Fibroblast of skin of left quadriceps (primary cell): Measurements from ENCODE around the gene UAP1L1.
"Not testable (repeated sequence)": the region's sequence is repeated elsewhere in the genome, so short reads cannot be mapped to it uniquely, and the experiment has no call there.

Experiments
- DNase-seq, 2 experiments: peaks; one replicate each; pipeline ENCODE4 v3.0.0-alpha.2; 2013; ENCODE audit warnings: low read depth in 2 of 2

UAP1L1 gene

DNA sequence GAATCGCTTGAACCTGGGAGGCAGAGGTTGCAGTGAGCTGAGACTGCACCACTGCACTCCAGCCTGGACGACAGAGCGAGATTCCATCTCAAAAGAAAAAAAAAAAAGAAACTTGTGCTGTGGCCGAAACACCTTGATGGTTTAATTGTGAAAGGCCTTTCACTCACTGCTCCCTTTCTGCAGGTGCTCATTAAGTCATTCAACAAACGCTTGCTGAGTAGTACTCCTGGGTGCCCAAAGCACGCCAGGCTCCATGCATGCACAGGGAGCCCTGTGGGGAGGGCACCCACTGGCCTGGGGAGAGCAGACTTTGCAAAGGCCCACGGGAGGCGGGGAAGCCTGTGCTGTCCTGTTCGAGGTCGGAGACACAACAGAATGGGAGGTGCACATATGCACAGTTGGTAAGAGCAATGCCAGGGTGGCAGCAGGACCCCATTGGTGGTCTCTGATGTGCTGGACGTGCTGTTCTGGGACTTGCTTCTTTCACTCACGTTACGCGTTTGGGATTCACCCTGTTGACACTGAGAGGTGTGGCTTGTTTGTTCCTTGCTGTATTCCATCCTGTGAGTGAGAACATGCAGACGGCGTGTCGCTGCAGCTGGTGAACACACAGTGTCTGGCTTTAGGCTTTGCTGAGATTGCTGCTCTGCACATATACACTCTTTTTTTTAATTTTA is 20.4 kb upstream of the UAP1L1 start:
- DNase-seq = no peak

DNA sequence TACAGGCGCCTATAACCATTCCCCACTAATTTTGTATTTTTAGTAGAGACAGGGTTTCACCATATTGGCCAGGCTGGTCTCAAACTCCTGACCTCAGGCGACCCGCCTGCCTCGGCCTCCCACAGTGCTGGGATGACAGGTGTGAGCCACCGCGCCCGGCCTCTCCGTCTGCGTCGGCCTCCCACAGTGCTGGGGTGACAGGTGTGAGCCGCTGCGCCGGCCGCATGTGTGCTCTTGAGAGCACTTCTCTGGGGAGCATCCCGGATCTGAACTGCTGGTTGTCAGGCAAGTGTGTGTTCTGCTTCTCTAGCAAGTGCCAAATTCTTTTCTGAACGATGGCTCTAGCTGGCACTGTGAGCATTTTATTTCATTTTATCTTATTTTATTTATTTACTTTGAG is 19.8 kb upstream of the UAP1L1 start:
- DNase-seq = no peak

DNA sequence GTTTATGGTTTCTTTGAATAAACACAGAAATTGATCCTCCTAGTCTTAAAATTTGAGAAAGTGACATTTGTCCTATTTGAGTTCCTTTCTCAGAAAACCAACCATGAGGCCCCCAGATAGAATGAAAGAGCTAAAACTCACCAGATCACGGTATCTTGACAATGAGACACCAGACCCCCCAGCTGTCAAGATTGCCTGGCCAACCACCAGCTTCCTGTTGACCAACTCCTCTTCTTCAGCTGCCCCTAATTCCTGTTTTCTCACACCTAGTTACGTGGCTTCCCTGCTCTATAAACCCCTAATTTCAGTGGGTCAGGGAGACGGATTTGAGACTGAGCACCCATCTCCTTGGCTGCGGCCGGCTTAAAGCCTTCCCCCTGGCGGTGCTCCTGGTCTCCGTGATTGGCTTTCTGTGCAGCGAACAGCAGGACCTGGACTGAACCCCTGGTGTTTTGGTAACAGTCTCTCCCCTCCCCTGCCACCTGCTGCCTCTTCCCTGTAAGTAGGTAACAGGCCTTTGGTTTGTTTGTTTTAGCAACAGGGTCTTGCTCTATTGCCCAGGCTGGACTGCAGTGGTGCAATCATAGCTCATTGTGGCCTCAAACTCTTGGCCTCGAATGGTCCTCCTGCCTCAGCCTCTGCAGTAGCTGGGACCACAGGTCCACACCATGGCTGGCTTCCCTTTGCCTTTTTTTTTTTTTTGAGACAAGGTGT is 18.6 kb upstream of the UAP1L1 start:
- no peak for DNase-seq

DNA sequence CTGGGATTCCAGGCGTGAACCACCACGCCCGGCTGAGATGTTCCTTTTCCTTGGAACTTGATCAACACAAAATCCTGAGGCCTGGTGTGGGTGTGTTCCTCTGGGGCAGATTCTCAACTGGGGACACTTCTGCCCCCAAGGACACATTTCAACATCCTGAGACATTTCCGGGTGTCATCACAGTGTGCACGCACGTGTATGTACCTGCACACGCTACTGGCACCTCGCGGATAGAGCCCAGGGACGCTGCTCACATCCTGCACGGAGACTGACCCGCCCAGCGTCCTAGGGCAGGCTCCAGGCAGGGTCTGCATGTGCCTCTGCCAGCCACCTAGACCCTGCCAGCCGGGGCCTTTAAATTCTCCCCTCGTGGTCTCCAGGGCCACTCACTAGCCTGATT is 14.9 kb upstream of the UAP1L1 start:
- DNase-seq = no peak

DNA sequence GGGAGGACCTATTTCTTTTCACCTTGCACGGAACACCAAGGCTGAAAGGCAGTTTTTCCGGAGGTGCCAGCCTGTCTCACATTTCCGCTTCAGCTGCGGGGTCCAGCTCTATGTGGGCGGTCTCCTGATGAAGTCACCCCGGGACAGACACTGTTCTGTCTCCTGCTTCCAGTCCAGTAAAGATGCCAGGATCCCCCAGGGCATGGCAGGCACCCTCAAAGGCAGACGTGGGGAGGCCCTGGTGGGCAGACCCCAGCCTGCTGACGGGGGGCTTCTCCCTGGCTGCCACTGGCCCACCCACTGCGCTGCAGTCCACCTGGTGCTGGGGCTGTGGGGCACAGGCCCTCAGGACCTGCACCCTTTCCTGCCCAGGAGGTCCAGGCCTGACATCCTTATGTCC is 14.5 kb upstream of the UAP1L1 start:
- not testable (repeated sequence) for DNase-seq

DNA sequence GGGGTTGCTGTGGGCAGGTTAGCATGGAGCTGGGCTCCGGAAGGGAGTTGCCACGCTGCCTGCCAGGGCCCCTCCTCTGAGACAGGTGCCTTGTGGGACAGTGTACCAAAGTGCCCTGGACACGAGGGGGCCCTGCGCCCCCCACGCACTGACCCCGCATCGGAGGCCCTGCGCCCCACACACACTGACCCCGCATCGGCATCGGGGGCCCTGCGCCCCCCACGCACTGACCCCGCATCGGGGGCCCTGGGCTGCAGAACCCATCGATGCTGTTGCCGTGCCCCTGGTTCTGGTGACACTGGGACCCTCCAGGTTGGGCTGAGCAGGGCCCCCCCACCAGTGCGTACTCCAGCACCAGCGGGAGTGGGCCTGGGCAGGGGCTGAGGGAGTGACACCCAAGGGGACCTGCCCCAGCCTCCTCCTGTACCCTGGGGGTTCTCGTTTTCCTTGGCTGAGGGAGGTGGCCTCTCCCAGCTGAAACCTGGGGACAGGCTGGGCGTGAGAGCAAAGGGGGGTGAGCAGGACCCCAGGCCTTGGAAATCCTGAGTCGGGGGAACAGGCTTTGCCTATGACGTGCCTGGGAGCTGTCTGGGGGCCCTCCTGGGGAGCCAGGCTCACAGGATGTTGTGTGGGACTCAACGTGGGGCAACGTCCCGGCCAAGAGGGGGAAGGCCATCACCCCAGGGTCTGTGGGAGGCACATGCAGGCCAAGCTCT is 13.8 kb upstream of the UAP1L1 start:
- DNase-seq = no peak

DNA sequence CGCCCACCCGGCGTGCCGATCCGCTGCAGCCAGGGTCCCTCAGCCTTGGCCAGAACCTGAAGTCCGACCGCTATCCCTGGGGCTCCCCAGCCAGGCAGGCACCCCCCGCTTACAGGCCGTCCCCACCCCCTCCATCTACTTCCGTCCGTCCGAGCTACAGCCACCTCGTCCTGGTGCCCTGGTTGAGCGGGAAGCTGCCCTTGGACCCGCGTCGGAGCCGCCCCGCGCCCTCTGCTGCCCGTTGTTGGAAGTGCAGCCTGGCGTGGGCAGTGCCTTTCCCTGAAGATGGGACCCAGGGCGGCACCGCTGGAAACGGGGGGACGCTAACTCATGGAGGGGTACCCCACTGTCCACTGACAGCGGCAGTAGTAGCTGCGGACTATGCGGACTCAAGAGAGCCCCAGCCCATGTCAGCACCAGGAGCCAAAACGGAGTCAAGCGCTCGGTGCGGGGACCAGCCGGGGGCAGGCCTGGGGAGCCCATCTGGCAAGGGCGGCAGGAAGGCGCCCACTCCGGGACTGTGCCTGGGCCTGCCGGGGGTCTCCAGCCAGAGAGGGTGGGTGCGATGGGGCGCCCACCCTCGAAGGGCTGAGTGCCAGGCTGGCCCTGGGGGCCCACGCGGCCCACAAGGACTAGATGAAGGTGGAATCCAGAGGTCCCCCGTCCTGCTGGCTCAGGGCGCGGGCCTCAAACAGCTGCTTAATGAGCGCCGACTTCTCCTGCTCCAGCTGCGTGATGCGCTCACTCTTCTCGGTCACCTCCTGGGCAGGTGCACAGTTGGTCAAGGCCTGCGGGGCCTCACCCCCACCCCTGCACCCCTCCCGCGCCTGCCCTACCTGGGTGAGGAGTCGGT is 13.1 kb upstream of the UAP1L1 start:
- DNase-seq = no peak

DNA sequence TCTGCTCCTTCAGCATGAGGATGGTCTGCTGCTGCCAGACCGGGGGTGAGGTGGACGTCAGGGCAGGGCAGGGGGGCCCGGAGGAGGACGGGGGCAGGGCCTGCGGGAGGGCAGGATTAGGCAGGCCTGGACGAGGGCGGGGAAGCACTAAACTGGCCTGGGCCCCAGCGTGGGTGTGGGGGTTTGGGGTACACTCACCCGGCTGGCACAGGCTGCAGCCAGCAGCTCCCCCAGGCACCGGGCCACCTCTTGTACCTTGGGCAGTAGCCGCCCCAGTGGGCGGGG is 12.5 kb upstream of the UAP1L1 start:
- no peak for DNase-seq

DNA sequence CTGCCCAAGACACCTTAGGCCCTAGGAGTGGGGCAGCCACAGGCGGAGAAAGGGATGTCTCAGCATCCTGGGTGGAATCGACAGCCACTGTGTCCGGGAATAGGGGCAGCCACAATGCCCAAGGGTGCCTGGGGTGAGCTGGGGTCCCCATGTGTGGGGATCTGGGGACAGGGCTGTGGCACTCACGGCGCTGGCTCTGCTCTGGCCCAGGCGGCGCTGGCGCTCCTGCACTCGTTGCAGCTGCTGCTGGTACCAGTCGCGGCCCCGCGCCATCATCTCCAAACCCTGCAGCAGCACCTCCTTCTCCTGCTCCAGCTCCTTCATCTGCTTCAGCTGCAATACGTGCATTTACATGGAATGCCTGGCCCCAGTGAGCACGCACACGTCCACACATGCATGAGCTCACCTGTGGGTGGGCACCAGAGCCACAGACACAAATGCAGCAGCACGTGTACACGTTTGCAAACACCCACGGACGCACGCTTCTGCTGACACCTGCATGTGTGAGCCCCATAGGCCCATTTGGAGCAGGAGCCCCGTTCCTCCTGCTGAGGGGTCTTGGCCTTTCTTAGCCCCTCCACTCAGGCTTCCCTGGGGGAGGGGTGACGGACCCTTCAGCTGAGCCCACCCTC is 11.9 kb upstream of the UAP1L1 start:
- no peak for DNase-seq

DNA sequence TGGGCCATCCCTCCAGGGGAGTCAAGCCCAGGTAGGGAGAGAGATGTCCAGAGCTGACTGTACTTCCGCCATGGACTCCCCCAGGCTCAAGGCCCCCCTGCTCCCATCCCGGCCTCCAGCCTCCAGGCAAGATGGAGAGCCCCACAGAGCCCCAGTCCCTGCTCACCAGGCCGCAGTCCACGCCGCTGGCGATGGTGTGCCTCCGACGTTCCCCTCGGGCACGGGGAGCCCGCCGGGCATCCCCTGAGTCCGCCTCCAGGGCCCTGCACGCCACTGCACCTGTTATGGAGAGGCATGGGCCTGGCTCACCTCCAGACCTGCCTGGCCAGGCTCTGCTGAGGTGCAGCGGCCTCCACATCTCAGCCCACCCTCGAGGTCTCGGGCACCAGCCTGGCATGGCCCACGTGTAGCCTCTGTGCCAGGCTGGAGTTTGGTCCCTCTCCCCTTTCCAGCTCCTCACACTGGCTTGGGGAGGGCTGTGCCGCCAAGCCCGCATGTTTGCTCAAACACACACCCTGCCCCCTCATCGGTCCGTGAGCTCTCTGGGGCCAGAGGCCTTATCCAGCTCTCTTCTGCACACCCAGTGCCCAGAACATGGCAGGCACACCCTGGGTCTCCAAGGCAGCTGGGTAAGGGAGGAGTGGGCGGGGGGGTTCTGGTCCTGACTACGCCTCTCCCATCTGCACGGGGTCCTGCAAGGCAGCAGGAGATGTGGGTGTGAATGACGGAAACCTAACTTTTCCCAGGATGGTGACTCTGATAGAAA is 11.0 kb upstream of the UAP1L1 start:
- no peak for DNase-seq

DNA sequence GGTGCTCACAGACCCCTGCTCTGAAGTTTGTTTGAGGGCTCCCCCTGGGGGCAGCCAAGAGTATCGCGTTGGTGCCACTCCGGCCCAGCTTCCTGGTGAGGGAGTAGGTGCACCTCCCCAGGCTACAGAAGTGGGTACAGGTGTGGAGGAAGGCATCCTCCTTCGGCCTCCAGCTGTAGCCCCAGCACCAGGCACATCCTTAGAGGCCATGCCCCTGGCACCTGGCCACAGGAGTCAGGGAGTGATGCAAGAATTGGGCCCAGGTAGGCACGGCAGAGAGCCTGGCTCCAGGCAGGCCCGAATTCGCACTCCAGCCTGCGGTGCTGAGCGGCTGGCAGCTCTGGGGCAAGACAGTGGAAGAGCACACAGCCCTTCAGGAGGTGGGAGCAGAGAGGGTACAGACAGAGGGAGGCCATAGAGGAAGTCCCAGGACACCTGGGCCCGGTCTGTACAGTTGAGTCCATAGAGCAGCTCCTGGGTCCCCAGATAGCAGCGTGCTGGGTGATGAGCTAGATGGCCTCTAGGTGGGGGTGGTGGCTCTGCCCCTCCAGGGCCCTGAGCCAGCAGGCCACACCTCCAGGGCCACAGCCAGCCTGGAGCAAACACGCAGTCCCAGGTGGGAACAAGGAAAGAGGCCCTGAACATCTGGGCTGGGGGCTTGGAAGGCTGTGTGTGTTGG is 9.3 kb upstream of the UAP1L1 start:
- no peak for DNase-seq

DNA sequence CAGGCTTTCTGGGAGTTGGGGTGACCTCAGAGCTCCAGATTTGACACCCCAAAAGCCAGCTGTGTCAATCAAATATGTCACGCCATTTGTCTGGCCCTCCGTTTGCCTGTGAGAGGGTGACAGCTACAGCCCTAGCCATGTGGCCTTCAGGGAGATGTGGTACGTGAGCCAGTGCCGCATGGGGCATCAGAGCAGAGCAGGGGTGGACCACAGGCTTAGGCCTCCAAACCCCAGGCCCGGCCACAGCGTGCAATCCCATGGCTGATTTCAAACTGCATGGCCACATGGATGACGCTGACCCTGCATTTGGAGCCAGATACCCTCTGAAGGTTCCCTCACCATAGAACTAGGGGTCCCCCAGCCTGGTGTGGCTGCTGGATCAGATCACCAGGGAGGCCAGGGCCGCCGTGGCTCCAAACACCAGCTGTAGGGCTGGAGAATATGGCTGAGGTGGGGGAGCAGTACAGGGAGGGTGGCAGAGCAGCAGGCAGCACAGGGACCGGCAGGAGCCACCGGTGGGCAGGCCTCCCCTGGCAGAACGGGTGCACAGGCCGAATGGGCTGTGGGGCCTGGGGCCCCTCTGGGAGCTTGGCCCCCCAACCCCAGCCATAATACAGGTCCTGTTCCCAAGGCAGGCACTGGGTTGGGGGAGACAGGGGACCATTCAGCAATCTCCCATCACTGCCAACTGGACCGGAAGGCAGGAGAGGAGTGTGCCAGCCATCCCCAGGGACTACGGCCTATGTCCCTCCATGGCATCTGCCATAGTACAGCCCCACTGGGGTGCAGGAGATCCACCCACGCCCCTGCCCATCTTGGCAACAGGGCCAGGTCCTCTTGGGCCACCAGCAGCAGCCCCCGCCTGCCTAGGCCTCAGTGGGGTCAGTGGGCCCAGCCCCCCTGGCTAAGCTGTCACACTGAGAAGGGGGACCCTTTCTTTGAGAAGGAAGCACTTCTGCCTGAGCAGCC is 8.5 kb upstream of the UAP1L1 start:
- no peak for DNase-seq

DNA sequence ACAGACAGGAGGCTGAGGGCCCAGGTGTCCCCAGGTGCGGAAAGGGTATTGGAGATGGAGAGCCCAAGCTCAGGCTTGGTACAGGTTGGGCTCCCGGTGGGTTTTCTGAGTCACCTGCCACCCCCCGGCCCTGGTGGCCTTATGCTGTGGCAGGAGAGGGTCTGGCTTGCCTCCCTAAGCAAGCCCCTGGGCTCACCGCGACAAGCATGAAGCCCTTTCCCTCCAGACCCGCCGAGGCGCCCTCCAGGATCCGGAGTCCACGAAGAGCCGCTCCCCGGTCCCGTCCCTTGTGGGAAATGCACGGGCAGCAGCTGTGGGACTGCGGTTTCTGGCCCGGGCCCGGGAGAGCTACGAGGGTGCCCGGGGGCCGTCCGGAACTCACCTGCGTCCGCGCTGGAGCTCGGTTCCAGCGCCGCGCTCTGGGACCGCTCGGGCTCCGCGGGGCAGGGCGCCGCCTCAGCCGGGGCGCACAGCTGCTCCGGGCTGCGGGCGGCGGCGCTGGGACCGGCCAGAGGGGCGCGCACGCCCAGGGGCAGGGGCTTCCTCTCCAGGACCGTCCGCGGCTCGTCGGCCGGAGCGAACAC is 7.7 kb upstream of the UAP1L1 start:
- DNase-seq = no peak

DNA sequence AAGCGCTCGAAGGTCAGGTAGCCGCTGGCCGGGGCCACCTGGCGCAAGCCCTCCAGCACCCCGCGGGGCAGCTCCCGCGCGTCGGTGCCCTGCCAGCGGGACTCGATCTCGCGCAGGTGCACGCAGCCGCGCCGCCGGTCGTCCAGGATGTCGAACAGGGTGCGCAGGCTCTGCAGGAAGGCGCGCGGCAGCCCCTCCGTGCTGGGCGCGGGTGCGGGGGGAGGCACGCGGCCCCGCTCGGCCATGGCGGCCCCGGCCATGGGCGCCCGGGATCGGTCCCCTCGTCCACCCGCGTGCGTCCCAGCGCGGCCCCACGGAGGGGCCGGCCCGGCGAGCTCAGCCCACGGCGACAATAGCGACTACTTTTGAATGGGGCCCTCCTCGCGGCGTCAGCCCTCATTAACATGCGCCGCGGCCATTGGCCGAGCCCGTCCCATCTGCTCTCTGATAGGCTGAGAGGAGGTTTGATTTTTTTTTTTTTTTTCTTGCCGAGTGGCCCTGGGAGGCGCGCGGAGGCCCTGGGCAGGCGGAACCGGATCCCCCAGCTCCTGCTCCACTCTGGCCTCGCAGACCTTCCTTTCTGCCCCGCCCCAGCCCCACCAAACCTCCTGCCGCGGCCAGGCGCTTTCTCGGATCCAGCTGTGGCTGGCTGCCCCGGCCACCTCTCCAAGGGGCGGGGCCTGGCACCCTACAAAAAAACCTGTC is 7.0 kb upstream of the UAP1L1 start, which contains the start of gene SAPCD2:
Gene SAPCD2 (minus strand): TSS at position 357 of the 705 bp plus-strand sequence. CDS start 97 bp downstream, at position 260.
- DNase-seq = peak in 1 of 2 experiments; percentile 48

DNA sequence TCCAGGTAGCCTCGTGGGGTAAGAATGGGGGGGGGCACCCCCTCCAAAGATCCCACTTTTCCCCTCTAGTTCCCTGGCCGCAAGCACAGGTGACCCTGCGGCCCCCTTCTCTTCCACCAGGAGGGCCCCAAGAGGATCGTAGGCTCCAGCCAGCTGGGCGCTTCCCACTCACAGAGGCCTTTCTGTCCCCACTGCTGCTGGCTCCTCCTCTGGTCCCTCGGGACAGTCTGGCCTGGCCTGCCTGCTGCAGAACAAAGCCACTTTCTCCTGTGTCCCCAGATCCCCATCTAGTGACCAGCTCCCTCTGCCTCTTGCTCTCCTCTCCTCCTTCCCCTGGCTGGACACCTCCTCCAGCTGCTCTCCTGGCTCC is 6.4 kb upstream of the UAP1L1 start:
- DNase-seq = no peak

DNA sequence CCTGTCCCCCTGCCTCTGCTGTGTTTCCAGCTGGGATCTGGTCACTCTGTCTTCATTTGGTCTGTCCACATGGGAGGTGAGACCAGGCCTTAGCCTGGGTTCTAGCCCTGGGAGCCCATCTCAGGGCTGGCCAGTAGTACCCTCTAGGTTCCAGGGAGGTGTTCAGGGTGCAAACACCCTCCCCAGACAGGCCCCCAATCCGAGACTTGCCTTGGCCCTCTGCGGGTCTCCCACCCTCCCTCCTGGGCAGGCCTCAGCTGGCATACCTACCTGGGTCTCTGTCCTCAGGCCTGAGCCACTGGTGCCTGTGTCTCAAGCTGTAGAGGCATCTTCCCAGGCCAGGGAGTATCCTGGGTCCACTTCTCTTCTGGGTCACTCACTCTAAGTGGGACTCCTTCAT is 6.0 kb upstream of the UAP1L1 start:
- no peak for DNase-seq

DNA sequence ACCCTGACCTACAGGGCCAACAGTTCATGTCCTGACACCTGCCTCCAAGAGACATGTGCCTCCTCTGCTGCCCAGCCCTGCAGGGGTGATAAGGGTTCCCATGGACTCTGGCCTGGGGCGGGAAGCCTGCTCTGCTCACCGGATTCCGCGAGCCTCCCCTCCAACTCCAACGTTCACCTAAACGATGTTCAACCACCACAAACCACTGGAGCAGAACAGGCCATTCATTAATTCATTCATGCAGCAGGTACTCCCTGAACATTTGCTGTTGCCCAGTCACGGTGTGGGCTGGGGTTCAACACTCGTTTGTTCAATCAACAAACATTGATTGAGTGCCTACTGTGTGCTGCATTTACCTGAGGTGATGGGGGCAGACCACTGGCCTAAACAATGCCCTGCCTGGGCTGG is 3.3 kb upstream of the UAP1L1 start:
- DNase-seq = no peak

DNA sequence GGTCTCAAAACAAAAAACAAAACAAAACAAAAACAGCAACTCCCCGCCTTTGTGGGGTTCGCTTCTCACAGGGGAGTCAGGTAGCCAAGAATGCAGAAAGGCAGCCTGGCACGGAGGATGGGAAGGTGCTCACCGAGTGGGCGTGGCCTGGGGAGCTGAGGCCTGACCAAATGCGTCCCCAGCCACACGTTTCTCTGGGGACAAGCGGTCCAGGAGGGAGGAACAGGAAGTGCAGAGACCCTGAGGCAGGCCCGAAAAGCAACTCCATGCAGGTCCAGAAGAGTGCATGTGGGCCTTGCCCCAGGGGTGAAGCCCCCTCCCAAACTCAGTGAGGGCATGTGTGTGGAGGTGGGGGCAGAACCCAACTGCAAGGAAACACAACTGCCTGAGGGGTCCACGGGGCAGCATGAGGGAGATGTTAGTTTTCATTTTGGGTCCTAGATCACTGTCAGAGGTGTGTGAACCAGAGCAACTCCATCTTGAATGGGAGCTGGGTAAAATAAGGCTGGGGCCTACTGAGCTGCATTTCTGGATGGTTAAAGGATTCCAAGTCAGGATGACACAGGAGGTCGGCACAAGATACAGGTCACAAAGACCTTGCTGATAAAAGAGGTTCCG is 2.6 kb upstream of the UAP1L1 start:
- no peak for DNase-seq
